Fibroblast of the aortic adventitia (primary cell): ENCODE measurements around the gene GTSF1L. TPM values are rescaled to one million over a fixed set of nuclear protein-coding genes. Genes with fewer than 3 reads are reported as not detected.
"Not testable (repeated sequence)": the region's sequence is repeated elsewhere in the genome, so short reads cannot be mapped to it uniquely, and the experiment has no call there.

ENCODE experiments used
- DNase-seq: peaks from one replicate; pipeline ENCODE4 v3.0.0-alpha.2; 2010; ENCODE audit warnings: low read depth
- H3K4me3 ChIP-seq: 2 replicates; pipeline ENCODE4 v1.5.1; 2011; ENCODE audit warnings: low read depth, mild to moderate bottlenecking, control low read depth, low read length, moderate library complexity
- total RNA-seq: library from RNA; depleted of rRNA; stranded (reverse); fragments of >200 nt; gene quantifications from 2 replicates; pipeline ENCODE4 v1.2.3, GENCODE V29; 2012; ENCODE audit warnings: low replicate concordance
- TF ChIP-seq, protein P1 (sequence below): IDR thresholded peaks from 2 replicates; pipeline ENCODE4 v1.5.1; 2011; ENCODE audit warnings: mild to moderate bottlenecking, low read length, control low read depth, inconsistent platforms; ENCODE audit not compliant: insufficient read depth

Gene GTSF1L
- total RNA-seq, 1 donor: not detected

DNA sequence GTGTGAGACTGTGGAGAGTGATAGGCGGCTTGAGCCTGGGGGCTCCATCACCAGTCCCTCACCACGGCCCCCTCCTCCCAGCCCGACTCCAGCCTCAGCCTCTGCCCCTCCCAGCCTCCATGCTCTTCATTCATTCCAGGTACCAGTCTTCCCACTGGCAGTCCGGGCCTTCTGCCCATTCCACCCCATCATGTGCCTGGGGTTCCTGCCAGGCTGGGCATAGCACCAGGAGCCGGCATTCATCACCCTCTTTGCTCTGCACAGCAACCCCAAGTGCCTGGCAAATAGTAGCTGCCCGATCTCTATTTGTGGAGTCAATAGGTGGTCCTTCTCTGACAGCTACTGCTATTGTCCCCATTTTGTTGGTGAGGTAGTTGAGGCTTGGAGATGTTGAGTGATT is 39.6 kb upstream of the GTSF1L start:
- TF ChIP-seq, protein P1, sequence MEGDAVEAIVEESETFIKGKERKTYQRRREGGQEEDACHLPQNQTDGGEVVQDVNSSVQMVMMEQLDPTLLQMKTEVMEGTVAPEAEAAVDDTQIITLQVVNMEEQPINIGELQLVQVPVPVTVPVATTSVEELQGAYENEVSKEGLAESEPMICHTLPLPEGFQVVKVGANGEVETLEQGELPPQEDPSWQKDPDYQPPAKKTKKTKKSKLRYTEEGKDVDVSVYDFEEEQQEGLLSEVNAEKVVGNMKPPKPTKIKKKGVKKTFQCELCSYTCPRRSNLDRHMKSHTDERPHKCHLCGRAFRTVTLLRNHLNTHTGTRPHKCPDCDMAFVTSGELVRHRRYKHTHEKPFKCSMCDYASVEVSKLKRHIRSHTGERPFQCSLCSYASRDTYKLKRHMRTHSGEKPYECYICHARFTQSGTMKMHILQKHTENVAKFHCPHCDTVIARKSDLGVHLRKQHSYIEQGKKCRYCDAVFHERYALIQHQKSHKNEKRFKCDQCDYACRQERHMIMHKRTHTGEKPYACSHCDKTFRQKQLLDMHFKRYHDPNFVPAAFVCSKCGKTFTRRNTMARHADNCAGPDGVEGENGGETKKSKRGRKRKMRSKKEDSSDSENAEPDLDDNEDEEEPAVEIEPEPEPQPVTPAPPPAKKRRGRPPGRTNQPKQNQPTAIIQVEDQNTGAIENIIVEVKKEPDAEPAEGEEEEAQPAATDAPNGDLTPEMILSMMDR: no peak
- DNase-seq: no peak

DNA sequence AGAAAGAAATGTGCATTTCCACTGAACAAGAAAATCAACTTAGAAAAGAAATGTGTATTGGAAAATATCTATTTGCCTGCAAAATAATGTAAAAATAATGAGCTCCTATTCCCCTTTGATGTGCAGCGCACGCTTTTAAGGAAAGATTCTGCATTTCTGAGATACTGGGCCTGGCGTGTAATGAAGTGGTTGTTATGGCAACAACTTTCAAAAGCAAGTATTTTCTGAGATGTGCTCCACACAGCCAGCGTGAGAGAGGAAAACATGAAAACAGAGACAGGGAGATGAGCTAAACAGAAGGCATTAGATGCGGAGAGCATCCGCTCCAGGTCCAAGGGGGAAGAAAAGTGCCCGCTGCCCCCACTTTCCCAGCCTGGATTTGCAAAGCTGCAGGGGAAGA is 39.1 kb upstream of the GTSF1L start:
- TF ChIP-seq, protein P1: no peak
- DNase-seq: no peak
- no peak overlapping the region for H3K4me3 ChIP-seq

More for the DNA sequence above, 39.6 kb upstream of the GTSF1L start:
- no peak overlapping the region for H3K4me3 ChIP-seq

DNA sequence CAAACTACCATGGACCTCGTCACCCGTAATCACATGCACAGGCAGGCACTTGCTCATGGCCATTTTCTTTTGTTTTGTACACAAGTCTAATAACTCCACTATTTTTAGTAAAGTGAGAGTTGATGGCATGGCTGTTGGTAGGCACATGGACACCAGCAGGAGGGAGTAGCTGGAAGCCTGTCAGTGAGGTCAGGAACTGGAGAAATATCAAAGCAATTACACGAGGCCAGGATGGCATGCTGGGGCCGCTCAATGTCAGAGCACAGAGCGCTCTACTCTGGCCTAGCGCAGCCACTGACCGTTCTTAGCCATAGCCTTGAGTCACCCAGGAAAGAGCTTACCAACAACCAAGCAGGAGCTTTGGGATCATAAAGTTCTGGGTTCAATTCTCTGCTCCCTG is 36.1 kb upstream of the GTSF1L start:
- no peak for DNase-seq
- TF ChIP-seq, protein P1: no peak

DNA sequence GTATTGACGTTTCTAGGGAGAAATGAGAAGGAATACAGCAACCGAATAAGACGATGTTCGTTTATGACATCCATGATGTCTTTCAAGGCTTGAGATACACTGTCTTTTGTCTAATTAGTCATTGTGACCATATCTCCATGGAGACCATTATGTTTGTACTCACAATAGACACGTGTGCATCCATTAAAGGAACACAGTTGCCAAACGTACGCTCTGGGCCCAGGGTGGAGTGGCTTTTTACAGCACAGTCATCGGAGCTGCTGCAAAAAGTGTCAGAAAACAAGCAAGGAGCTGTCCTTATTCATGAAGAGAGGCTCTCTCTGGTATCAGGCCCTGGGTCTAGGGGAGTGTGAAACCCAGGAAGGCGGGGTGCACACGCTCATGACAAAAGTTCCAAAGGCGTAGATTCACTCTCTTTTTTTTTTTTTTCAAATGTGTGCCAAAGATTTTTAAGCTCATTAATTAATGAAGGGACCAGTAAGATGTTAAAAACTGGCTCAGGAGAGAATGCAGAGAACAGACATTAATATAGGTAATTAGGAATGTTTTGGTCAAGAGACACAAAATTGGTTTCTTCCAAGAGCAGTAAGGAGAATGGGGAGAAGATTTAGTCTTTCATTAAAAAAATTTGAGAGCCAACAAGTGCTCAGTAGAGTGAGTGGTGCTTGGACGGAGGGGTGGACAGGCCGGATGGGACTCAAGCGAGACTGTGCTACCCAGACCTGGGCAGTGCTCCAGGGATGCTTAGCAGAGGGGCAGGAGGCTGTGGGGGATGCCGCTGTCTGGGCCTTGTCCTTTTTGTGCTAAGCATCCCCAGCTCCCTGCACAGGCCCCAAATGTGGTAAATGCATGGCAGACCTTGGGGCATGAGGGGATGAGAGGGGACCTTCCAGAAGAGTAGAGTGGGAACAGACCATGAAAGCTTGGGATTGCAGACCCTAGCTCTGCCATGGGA is 34.9 kb upstream of the GTSF1L start:
- H3K4me3 ChIP-seq: no peak overlapping the region
- TF ChIP-seq, protein P1: no peak
- DNase-seq: no peak

More for the DNA sequence above, 36.1 kb upstream of the GTSF1L start:
- no peak overlapping the region for H3K4me3 ChIP-seq

DNA sequence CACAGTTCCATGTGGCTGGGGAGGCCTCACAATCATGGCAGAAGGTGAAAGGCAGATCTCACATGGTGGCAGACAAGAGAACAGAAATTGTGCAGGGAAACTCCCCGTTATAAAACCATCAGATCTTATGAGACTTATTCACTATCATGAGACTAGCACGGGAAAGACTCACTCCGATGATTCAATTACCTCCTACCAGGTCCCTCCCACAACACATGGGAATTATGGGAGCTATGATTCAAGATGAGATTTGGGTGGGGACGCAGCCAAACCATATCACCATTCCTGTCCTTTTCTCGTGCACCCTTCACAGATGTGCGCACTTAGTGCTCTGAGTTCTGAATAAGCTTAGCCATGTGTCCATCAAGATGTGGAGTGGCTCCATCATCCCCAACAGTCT is 31.1 kb upstream of the GTSF1L start:
- DNase-seq, H3K4me3 ChIP-seq: not testable (repeated sequence)

DNA sequence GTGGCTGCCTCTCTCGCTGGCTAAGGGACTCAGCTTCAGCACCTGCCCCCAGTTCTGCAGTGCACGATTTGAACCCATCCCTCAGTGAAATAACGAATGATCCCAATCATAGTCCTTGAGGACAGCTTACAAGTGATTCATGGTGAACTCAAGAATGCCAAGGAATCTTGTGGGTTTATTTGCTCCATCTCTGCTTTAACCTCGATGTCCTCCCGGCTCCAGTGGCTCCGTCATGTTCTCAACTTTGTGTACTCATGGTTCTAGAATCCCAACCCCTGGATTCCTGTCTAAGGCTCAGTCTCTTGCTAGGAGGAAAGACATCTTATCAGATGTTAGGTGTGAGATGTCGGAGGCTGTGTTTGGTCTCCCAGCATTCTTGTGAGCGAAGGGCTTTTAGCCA is 29.0 kb upstream of the GTSF1L start:
- H3K4me3 ChIP-seq: no peak overlapping the region
- TF ChIP-seq, protein P1: no peak
- DNase-seq: peak; percentile 29

DNA sequence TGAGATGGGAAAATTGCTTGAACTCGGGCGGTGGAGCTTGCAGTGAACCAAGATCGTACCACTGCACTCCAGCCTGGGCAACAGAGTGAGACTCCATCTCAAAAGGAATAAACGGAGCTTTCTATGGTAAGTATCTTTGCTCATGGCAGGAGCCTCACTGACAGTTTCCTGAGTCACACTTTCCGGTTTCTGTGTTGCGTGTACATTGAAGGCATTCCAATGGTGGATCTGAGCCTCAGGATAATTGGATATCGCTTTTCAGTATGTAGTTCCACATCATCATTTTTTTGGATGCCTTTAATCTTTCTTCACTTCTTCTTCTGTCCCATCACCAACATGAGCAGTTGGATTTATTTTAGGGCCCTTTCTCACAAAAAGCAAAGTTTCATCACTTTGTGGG is 28.6 kb upstream of the GTSF1L start:
- TF ChIP-seq, protein P1: no peak
- no peak overlapping the region for H3K4me3 ChIP-seq
- DNase-seq: peak; percentile 64
